Activated T-cell treated with anti-CD3 and anti-CD28 coated beads, Interleukin-2, amount 50 U/mL, for 24 hours (primary cell): ENCODE measurements around the gene CLCN6.

Source experiments
- DNase-seq: peaks from one replicate; pipeline ENCODE4 v3.0.0-alpha.2; 2020
- H3K27ac Mint-ChIP-seq: 2 replicates; pipeline ENCODE4 v1.8.0; 2020; ENCODE audit warnings: mild to moderate bottlenecking, mixed read lengths
- H3K27me3 Mint-ChIP-seq: 2 replicates; pipeline ENCODE4 v1.8.0; 2020; ENCODE audit warnings: mixed read lengths
- H3K36me3 Mint-ChIP-seq: 2 replicates; pipeline ENCODE4 v1.8.0; 2020; ENCODE audit warnings: low read depth, mixed read lengths
- H3K4me1 Mint-ChIP-seq: 2 replicates; pipeline ENCODE4 v1.8.0; 2020; ENCODE audit warnings: low read depth, mixed read lengths
- H3K4me3 Mint-ChIP-seq: 2 replicates; pipeline ENCODE4 v1.8.0; 2020; ENCODE audit warnings: mild to moderate bottlenecking, moderate library complexity, mixed read lengths
- H3K9me3 Mint-ChIP-seq: 2 replicates; pipeline ENCODE4 v1.8.0; 2020; ENCODE audit warnings: mixed read lengths

The CLCN6 gene

GRCh38 chr1:11891433-11892186 is 85.6 kb downstream of the CLCN6 start:
- no peaks in the 10 kb centered on the region for H3K4me1 Mint-ChIP-seq
- H3K27ac Mint-ChIP-seq: no peak overlapping the region
- H3K36me3 Mint-ChIP-seq: no peaks in the 10 kb centered on the region
- no peak for DNase-seq
- H3K27me3 Mint-ChIP-seq: peaks cover 29% of the 10 kb centered on the region
- no peaks in the 10 kb centered on the region for H3K9me3 Mint-ChIP-seq
- H3K4me3 Mint-ChIP-seq: no peak overlapping the region
